B cell (primary cell): ENCODE data around the gene FKBP6. TPM values are rescaled to one million over a fixed set of nuclear protein-coding genes. Genes with fewer than 3 reads are reported as not detected.

Experiments used
- ATAC-seq: fragments of 200-7000 bp; cut with Tn5 transposase; one replicate; pipeline ENCODE4 v1.10.0; 2021; ENCODE audit warnings: low read depth, mild to moderate bottlenecking, moderate number of reproducible peaks, moderate library complexity
- CTCF ChIA-PET: fragments of 350-600 bp; sonication (Branson Sonifier 250); formaldehyde crosslinking; loops from one replicate; lab custom pipeline; 2021; ENCODE audit warnings: antibody characterized with exemption, inconsistent platforms; lab: Charles Lee
- POLR2A ChIA-PET: fragments of 350-600 bp; sonication (Branson Sonifier 250); formaldehyde crosslinking; loops from one replicate; lab custom pipeline; 2021; ENCODE audit warnings: antibody characterized with exemption; lab: Charles Lee
- DNase-seq: peaks from one replicate; pipeline ENCODE4 v3.0.0; 2013
- H2AFZ ChIP-seq: 2 replicates; pipeline ENCODE4 v1.6.1; 2012; ENCODE audit warnings: mild to moderate bottlenecking, low read depth, low read length; ENCODE audit not compliant: insufficient read depth, poor library complexity, severe bottlenecking
- H3K27ac ChIP-seq, 2 donors: 1 replicate in 1 of 2; 2 replicates in 1 of 2; pipeline ENCODE4 v1.5.1; 2012 to 2013; ENCODE audit warnings: low read length in 2 of 2, mild to moderate bottlenecking in 2 of 2, moderate library complexity in 1 of 2
- H3K27me3 ChIP-seq, 4 experiments: fragments of 200-600 bp in 1 of 4; sonication (generic) in 1 of 4; replicated peaks in 1 of 4; 1 replicate in 2 of 4; 2 replicates in 2 of 4; pipeline versions ENCODE4 v1.6.1 to v1.7.0; 2013 to 2016; ENCODE audit warnings: low read length in 3 of 4, mild to moderate bottlenecking in 2 of 4, mixed read lengths in 1 of 4, moderate library complexity in 1 of 4; ENCODE audit not compliant: insufficient read depth in 4 of 4, control insufficient read depth in 3 of 4; ENCODE audit errors: control extremely low read depth in 1 of 4
- H3K36me3 ChIP-seq, 2 experiments: replicated peaks in 1 of 2; 1 replicate in 1 of 2; 2 replicates in 1 of 2; pipeline versions ENCODE4 v1.6.1 to v1.7.1; 2013; ENCODE audit warnings: low read length in 1 of 2; ENCODE audit not compliant: insufficient read depth in 2 of 2, control insufficient read depth in 1 of 2; ENCODE audit errors: control extremely low read depth in 1 of 2, extremely low read depth in 1 of 2
- H3K4me1 ChIP-seq, 2 donors: fragments of 200-600 bp in 1 of 2; sonication (generic) in 1 of 2; 1 replicate in 1 of 2; 2 replicates in 1 of 2; pipeline versions ENCODE4 v1.5.1 to v1.6.1; 2013 to 2017; ENCODE audit warnings: low read length in 2 of 2; ENCODE audit not compliant: control insufficient read depth in 2 of 2, insufficient read depth in 2 of 2
- H3K4me2 ChIP-seq: replicated peaks from 2 replicates; pipeline ENCODE3; 2012; ENCODE audit warnings: mild to moderate bottlenecking, low read depth, low read length; ENCODE audit not compliant: poor library complexity, severe bottlenecking
- H3K4me3 ChIP-seq, 5 experiments: fragments of 200-600 bp in 1 of 5; sonication (generic) in 1 of 5; 1 replicate in 3 of 5; 2 replicates in 2 of 5; pipeline versions ENCODE4 v1.5.1 to v1.7.0; 2011 to 2016; ENCODE audit warnings: low read length in 4 of 5, mild to moderate bottlenecking in 4 of 5, low read depth in 2 of 5, control low read depth in 1 of 5, moderate library complexity in 1 of 5; ENCODE audit not compliant: insufficient read depth in 1 of 5; ENCODE audit errors: control extremely low read depth in 1 of 5, extremely low read depth in 1 of 5
- H3K79me2 ChIP-seq: fragments of 200-600 bp; sonication (generic); one replicate; pipeline ENCODE4 v1.6.0; 2016; ENCODE audit warnings: low read length; ENCODE audit not compliant: control insufficient read depth, insufficient read depth
- H3K9ac ChIP-seq: fragments of 200-600 bp; sonication (generic); 2 replicates; pipeline ENCODE4 v1.6.1; 2017; ENCODE audit warnings: mild to moderate bottlenecking, low read length, moderate library complexity
- H3K9me3 ChIP-seq, 3 donors: one replicate each; pipeline versions ENCODE4 v1.6.1 to v1.7.1; 2013; ENCODE audit warnings: low read length in 2 of 3; ENCODE audit not compliant: control insufficient read depth in 2 of 3, insufficient read depth in 1 of 3; ENCODE audit errors: control extremely low read depth in 1 of 3
- H4K20me1 ChIP-seq: 2 replicates; pipeline ENCODE4 v1.6.0; 2012; ENCODE audit warnings: mild to moderate bottlenecking, low read length; ENCODE audit not compliant: insufficient read depth, control insufficient read depth, poor library complexity, severe bottlenecking
- H3K27ac Mint-ChIP-seq: one replicate; pipeline ENCODE4 v1.8.0; 2021; ENCODE audit warnings: mixed read lengths
- H3K27me3 Mint-ChIP-seq: one replicate; pipeline ENCODE4 v1.8.0; 2021; ENCODE audit warnings: mixed read lengths
- H3K4me1 Mint-ChIP-seq: one replicate; pipeline ENCODE4 v1.8.0; 2021; ENCODE audit warnings: mixed read lengths
- H3K4me3 Mint-ChIP-seq: one replicate; pipeline ENCODE4 v1.8.0; 2021; ENCODE audit warnings: mixed read lengths
- H3K9me3 Mint-ChIP-seq: one replicate; pipeline ENCODE4 v1.8.0; 2022; ENCODE audit warnings: mixed read lengths; ENCODE audit not compliant: insufficient read depth
- EZH2 ChIP-seq: IDR thresholded peaks from 2 replicates; pipeline ENCODE4 v1.6.1; 2012; ENCODE audit warnings: borderline replicate concordance, low read depth, mild to moderate bottlenecking, moderate library complexity, low read length; ENCODE audit not compliant: insufficient read depth, poor library complexity, severe bottlenecking
- WGBS: methylation state at CpG from one replicate; pipeline ENCODE4 v1.1.5; 2013; ENCODE audit warnings: missing lambda C conversion rate; ENCODE audit not compliant: insufficient coverage; 5-methylcytosine and 5-hydroxymethylcytosine counted together
- intact Hi-C: fragments of 100-400 bp; cut with micrococcal nuclease; formaldehyde crosslinking; loops from one replicate; pipeline ENCODE4 v1.10.0; 2022
- polyA plus RNA-seq: library from polyadenylated mRNA; depleted of rRNA; stranded (reverse); fragments of >200 nt; gene quantifications from 2 replicates; pipeline ENCODE4 v1.2.3, GENCODE V29; 2012
- total RNA-seq, 2 donors: library from RNA; stranded (reverse); fragments of 120-200 nt in 1 of 2; gene quantifications; 1 replicate in 1 of 2; 2 replicates in 1 of 2; pipeline versions ENCODE4 v1.2.3 to v1.2.4, GENCODE V29; 2013 to 2022
- TF ChIP-seq, protein P1 (sequence below): fragments of 200-600 bp; IDR thresholded peaks from one replicate; pipeline ENCODE4 v1.8.0; 2022; ENCODE audit warnings: antibody characterized with exemption, mild to moderate bottlenecking

Gene FKBP6
- total and polyA plus RNA-seq, 2 donors (not counting 1 experiment from before 2014, with no cell fraction given): not detected

DNA sequence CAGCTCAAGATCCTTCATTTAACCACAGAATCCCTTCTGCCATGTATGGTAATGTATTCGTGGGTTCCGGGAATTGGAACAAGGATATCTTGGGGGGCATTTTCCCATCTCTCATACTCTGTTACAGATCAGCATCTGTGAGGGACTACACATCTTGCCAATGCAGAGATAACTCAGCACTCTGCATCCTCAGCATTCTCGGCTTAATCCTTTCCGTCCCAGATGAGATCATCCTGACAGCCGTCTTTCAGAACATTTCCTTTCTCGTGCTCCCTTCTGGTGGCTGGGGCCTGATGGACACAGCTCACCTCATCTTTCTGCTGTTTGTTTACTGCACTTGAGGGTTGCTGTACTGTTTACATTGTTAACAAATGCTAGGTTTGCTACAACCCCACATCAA lies 25.3 kb downstream of the FKBP6 start:
- H3K4me2 ChIP-seq: no peak overlapping the region
- DNase-seq (no peak), ATAC-seq (no peak)
- Mint-ChIP-seq H3K4me1 (peaks cover 4% of the 10 kb centered on the region), H3K27me3 (no peaks in the 10 kb centered on the region), H3K27ac (no peak overlapping the region), H3K4me3 (no peak overlapping the region), H3K9me3 (peaks cover 4% of the 10 kb centered on the region)
- no peak for TF ChIP-seq EZH2
- TF ChIP-seq, protein P1, sequence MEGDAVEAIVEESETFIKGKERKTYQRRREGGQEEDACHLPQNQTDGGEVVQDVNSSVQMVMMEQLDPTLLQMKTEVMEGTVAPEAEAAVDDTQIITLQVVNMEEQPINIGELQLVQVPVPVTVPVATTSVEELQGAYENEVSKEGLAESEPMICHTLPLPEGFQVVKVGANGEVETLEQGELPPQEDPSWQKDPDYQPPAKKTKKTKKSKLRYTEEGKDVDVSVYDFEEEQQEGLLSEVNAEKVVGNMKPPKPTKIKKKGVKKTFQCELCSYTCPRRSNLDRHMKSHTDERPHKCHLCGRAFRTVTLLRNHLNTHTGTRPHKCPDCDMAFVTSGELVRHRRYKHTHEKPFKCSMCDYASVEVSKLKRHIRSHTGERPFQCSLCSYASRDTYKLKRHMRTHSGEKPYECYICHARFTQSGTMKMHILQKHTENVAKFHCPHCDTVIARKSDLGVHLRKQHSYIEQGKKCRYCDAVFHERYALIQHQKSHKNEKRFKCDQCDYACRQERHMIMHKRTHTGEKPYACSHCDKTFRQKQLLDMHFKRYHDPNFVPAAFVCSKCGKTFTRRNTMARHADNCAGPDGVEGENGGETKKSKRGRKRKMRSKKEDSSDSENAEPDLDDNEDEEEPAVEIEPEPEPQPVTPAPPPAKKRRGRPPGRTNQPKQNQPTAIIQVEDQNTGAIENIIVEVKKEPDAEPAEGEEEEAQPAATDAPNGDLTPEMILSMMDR: no peak
- intact Hi-C loops: no loop called here
- H3K4me3 ChIP-seq: no peak overlapping the region
- no peak overlapping the region for H3K27ac ChIP-seq
- H3K79me2 ChIP-seq: no peaks in the 10 kb centered on the region
- H2AFZ ChIP-seq: no peak overlapping the region
- WGBS: 100% methylated on average over 1 of the region's 6 CpGs
- CTCF ChIA-PET: no interaction called here
- H3K9ac ChIP-seq: no peak overlapping the region
- H3K9me3 ChIP-seq: peaks cover 0 to 4% (median 0%) of the 10 kb centered on the region in 3 donors
- POLR2A ChIA-PET: no interaction called here
- peaks cover 0 to 4% (median 0%) of the 10 kb centered on the region in 4 experiments for H3K27me3 ChIP-seq
- H3K36me3 ChIP-seq: no peaks in the 10 kb centered on the region
- H3K4me1 ChIP-seq: peaks cover 0 to 4% of the 10 kb centered on the region in 2 donors
- H4K20me1 ChIP-seq: no peaks in the 10 kb centered on the region

DNA sequence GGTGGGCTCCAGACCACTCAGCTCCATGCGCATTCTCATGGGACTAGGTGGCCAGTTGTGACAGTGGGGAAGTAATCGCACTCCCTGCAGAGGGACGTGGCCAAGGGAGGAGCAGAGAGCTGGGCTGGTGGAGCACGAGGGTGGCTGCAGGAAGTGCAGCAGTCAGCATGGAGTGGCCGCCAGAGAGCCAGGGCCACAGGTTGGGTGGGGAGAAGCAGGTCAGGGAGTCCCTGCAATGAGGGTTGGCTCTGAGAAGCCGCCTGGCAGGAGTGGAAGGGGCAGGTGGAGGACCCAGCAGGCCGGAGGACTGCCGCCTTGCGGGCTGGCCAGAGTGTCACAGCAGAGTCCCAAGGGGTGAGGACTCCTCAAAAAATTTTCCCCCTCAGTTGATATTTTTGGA lies 26.2 kb downstream of the FKBP6 start:
- no peak overlapping the region for H3K4me3 ChIP-seq
- peaks cover 0 to 11% (median 2%) of the 10 kb centered on the region in 4 experiments for H3K27me3 ChIP-seq
- H4K20me1 ChIP-seq: no peaks in the 10 kb centered on the region
- POLR2A ChIA-PET: no interaction called here
- no peak overlapping the region for H3K4me2 ChIP-seq
- Mint-ChIP-seq H3K27ac (no peak overlapping the region), H3K4me3 (no peak overlapping the region), H3K9me3 (peaks cover 4% of the 10 kb centered on the region), H3K4me1 (peaks cover 7% of the 10 kb centered on the region), H3K27me3 (peaks cover under 1% of the 10 kb centered on the region)
- peaks cover 0 to 8% of the 10 kb centered on the region in 2 donors for H3K4me1 ChIP-seq
- 94% methylated on average over 9 of the region's 9 CpGs for WGBS
- H3K27ac ChIP-seq: no peak overlapping the region
- peaks cover 0 to 4% (median 0%) of the 10 kb centered on the region in 3 donors for H3K9me3 ChIP-seq
- TF ChIP-seq, protein P1: no peak
- no peak for TF ChIP-seq EZH2
- DNase-seq (no peak), ATAC-seq (no peak)
- CTCF ChIA-PET: no interaction called here
- intact Hi-C loops: no loop called here
- H2AFZ ChIP-seq: no peak overlapping the region
- H3K9ac ChIP-seq: no peak overlapping the region
- no peaks in the 10 kb centered on the region for H3K79me2 ChIP-seq
- no peaks in the 10 kb centered on the region for H3K36me3 ChIP-seq
